HepG2 (cell line): ENCODE data around the gene GSAP. TPM values are rescaled to one million over a fixed set of nuclear protein-coding genes. Genes with fewer than 3 reads are reported as not detected.

Experiments used
- CHD4 ChIP-seq: fragments of 200-600 bp; sonication (generic); IDR thresholded peaks from 2 replicates; pipeline ENCODE4 v1.7.0; 2017; ENCODE audit warnings: mild to moderate bottlenecking, low read length, borderline replicate concordance
- FOSL1 ChIP-seq: sonication (generic); formaldehyde crosslinking; IDR thresholded peaks from 2 replicates; pipeline ENCODE4 v1.9.0; 2021; ENCODE audit warnings: missing genetic modification reagents, borderline replicate concordance
- GATAD2A ChIP-seq: IDR thresholded peaks from 2 replicates; pipeline ENCODE4 v1.6.1; 2016
- HIC2 ChIP-seq: sonication (generic); formaldehyde crosslinking; IDR thresholded peaks from 2 replicates; pipeline ENCODE4 v1.9.0; 2022; ENCODE audit warnings: low read depth, missing genetic modification reagents
- MNT ChIP-seq: fragments of 450-650 bp; IDR thresholded peaks from 2 replicates; pipeline ENCODE4 v1.6.1; 2016
- MYNN ChIP-seq: sonication (generic); formaldehyde crosslinking; IDR thresholded peaks from 2 replicates; pipeline ENCODE4 v1.4.0; 2020; ENCODE audit warnings: mild to moderate bottlenecking, low read depth, missing genetic modification reagents
- NONO ChIP-seq, 2 experiments: fragments of 450-650 bp in 1 of 2; sonication (generic) in 1 of 2; formaldehyde crosslinking in 1 of 2; IDR thresholded peaks in 1 of 2; conservative IDR thresholded peaks in 1 of 2; 2 replicates each; pipeline versions ENCODE4 v1.6.1 to v1.8.0; 2017 to 2022; ENCODE audit warnings: mild to moderate bottlenecking in 1 of 2, missing genetic modification reagents in 1 of 2, moderate library complexity in 1 of 2
- POLR2AphosphoS2 ChIP-seq: IDR thresholded peaks from 2 replicates; pipeline ENCODE4 v1.6.1; 2011; ENCODE audit warnings: low read depth, low read length, improper control_type of control experiment
- PREB ChIP-seq: sonication (generic); formaldehyde crosslinking; IDR thresholded peaks from 2 replicates; pipeline ENCODE4 v1.4.0; 2020; ENCODE audit warnings: missing genetic modification reagents
- REL ChIP-seq: sonication (generic); formaldehyde crosslinking; conservative IDR thresholded peaks from 2 replicates; pipeline ENCODE4 v1.8.0; 2022; ENCODE audit warnings: mild to moderate bottlenecking, missing genetic modification reagents, moderate library complexity
- REPIN1 ChIP-seq: sonication (generic); formaldehyde crosslinking; IDR thresholded peaks from 2 replicates; pipeline ENCODE4 v1.8.0; 2022; ENCODE audit warnings: missing genetic modification reagents, low read depth, mild to moderate bottlenecking, borderline replicate concordance
- SIX1 ChIP-seq: sonication (generic); formaldehyde crosslinking; IDR thresholded peaks from 2 replicates; pipeline ENCODE4 v1.4.0; 2020; ENCODE audit warnings: missing genetic modification reagents, borderline replicate concordance
- SNAPC5 ChIP-seq: sonication (generic); formaldehyde crosslinking; IDR thresholded peaks from 2 replicates; pipeline ENCODE4 v1.8.1; 2023; ENCODE audit warnings: mild to moderate bottlenecking, missing genetic modification reagents, borderline replicate concordance
- ZBTB39 ChIP-seq: sonication (generic); formaldehyde crosslinking; IDR thresholded peaks from 2 replicates; pipeline ENCODE4 v1.5.0; 2020; ENCODE audit warnings: missing genetic modification reagents
- ZBTB7A ChIP-seq: sonication (generic); formaldehyde crosslinking; IDR thresholded peaks from 2 replicates; pipeline ENCODE4 v1.8.0; 2022; ENCODE audit warnings: mild to moderate bottlenecking, missing genetic modification reagents
- ZNF10 ChIP-seq: sonication (generic); formaldehyde crosslinking; IDR thresholded peaks from 2 replicates; pipeline ENCODE4 v1.4.0; 2020; ENCODE audit warnings: mild to moderate bottlenecking, low read depth, missing genetic modification reagents, borderline replicate concordance
- ZNF3 ChIP-seq: IDR thresholded peaks from 2 replicates; pipeline ENCODE4 v1.7.0; 2017; ENCODE audit warnings: inconsistent platforms
- ZNF350 ChIP-seq: sonication (generic); formaldehyde crosslinking; IDR thresholded peaks from 2 replicates; pipeline ENCODE4 v1.4.0; 2020; ENCODE audit warnings: mild to moderate bottlenecking, low read depth, missing genetic modification reagents, borderline replicate concordance
- ZNF446 ChIP-seq: sonication (generic); formaldehyde crosslinking; IDR thresholded peaks from 2 replicates; pipeline ENCODE4 v1.5.0; 2020; ENCODE audit warnings: mild to moderate bottlenecking, missing genetic modification reagents
- ZNF607 ChIP-seq: sonication (generic); formaldehyde crosslinking; IDR thresholded peaks from 2 replicates; pipeline ENCODE4 v1.5.1; 2020; ENCODE audit warnings: missing genetic modification reagents, mild to moderate bottlenecking, borderline replicate concordance
- ZNF644 ChIP-seq: IDR thresholded peaks from 2 replicates; pipeline ENCODE4 v1.6.1; 2016; ENCODE audit warnings: low read depth
- ZNF766 ChIP-seq: sonication (generic); formaldehyde crosslinking; IDR thresholded peaks from 2 replicates; pipeline ENCODE4 v1.5.0; 2020; ENCODE audit warnings: missing genetic modification reagents, borderline replicate concordance
- ZNF773 ChIP-seq: sonication (generic); formaldehyde crosslinking; IDR thresholded peaks from 2 replicates; pipeline ENCODE4 v1.4.0; 2020; ENCODE audit warnings: missing genetic modification reagents, borderline replicate concordance
- polyA plus RNA-seq, 8 experiments: library from polyadenylated mRNA; depleted of rRNA in 3 of 8; stranded (reverse) in 7 of 8; unstranded in 1 of 8; fragments of >200 nt; fragmentation: Illumina TruSeq in 4 of 8; extraction: Trizol in 4 of 8; gene quantifications; 2 replicates each; pipeline versions ENCODE4 v1.2.1 to v1.2.3, GENCODE V29; 2011 to 2016; ENCODE audit warnings: low read depth in 4 of 8, missing spikeins in 1 of 8, mixed read lengths in 1 of 8; ENCODE audit not compliant: insufficient read depth in 1 of 8
- total RNA-seq, 5 experiments: library from RNA; depleted of rRNA; stranded (reverse); fragments of >200 nt; fragmentation: Illumina TruSeq; extraction: Trizol; gene quantifications; 2 replicates each; pipeline ENCODE4 v1.2.3, GENCODE V29; 2016; ENCODE audit warnings: low read depth in 1 of 5
- TF ChIP-seq, protein P1 (sequence below): sonication (generic); formaldehyde crosslinking; IDR thresholded peaks from 2 replicates; pipeline ENCODE4 v1.4.0; 2020; ENCODE audit warnings: missing genetic modification reagents; ENCODE audit errors: not compliant biosample characterization

The GSAP gene
- total and polyA plus RNA-seq, 2 of the 13 experiments (the other 11 are each of a cell fraction or from before 2014, with no cell fraction given), result 34.6 to 40.6 TPM

GRCh38 chr7:77459311-77459726 is 43.2 kb upstream of the GSAP start (continued):
- TF ChIP-seq SIX1 (CRISPR knock-in tag) (peak; percentile 65; the same call in 1 of the 2 replicates), ZNF350 (no peak), ZNF446 (CRISPR knock-in tag) (no peak), ZBTB7A (CRISPR knock-in tag) (no peak), CHD4 (no peak), PREB (CRISPR knock-in tag) (no peak), SNAPC5 (no peak), FOSL1 (CRISPR knock-in tag) (no peak), REPIN1 (CRISPR knock-in tag) (no peak), ZNF773 (no peak), MYNN (no peak), HIC2 (no peak), MNT (no peak), NONO (IDR thresholded peaks at IDR 0.05) (no peak), NONO (CRISPR knock-in tag; conservative IDR thresholded peaks at IDR 0.05) (no peak), ZNF3 (no peak), REL (CRISPR knock-in tag) (no peak), GATAD2A (CRISPR knock-in tag) (0 out of 2 replicates have a peak, but pooled peaks have one; percentile 30), ZBTB39 (CRISPR knock-in tag) (no peak), ZNF10 (no peak), ZNF766 (CRISPR knock-in tag) (no peak), POLR2AphosphoS2 (no peak), ZNF607 (CRISPR knock-in tag) (no peak), ZNF644 (CRISPR knock-in tag) (no peak)
- TF ChIP-seq, protein P1, sequence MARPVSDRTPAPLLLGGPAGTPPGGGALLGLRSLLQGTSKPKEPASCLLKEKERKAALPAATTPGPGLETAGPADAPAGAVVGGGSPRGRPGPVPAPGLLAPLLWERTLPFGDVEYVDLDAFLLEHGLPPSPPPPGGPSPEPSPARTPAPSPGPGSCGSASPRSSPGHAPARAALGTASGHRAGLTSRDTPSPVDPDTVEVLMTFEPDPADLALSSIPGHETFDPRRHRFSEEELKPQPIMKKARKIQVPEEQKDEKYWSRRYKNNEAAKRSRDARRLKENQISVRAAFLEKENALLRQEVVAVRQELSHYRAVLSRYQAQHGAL (CRISPR knock-in tag), result no peak
